Measurements from ENCODE around the gene PLBD1. TPM values are rescaled to one million over a fixed set of nuclear protein-coding genes. Genes with fewer than 3 reads are reported as not detected.
A peak's percentile ranks its signal among the peaks of the same experiment; 100 is the strongest.

PLBD1 gene
- total and polyA plus RNA-seq, 4 experiments from 2014 or later = 0.22 to 1.6 (median 0.57) TPM

GRCh38 chr12:14454098-14454907 is 113.4 kb downstream of the PLBD1 start:
- H3K27ac ChIP-seq (ENCODE audit: low read depth, low read length) = no peak overlapping the region
- H3K27me3 ChIP-seq (ENCODE audit: insufficient read depth, low read length) = no peaks in the 10 kb centered on the region
- H3K27ac Mint-ChIP-seq = peak overlapping the region; percentile 66 to 89 (median 75)
- no peaks in the 10 kb centered on the region for H3K9me3 ChIP-seq (ENCODE audit: control insufficient read depth in 1 of 2, low read length in 2 of 2)
- intact Hi-C loops (cut with micrococcal nuclease) = loop anchor here (1.0 kb wide), 2 partner anchors 198 to 215 kb away; no protein-coding TSS in a partner anchor
- POLR2A ChIA-PET (ENCODE audit: partially characterized antibody) = interaction anchor here (1.0 to 2.5 kb wide), 7 partner anchors 9 to 216 kb away, joined by 3 to 12 read pairs (median 5); partner anchors contain the start of gene ATF7IP
- H3K4me3 ChIP-seq (ENCODE audit: low read length in 2 of 2) = no peak overlapping the region
- no peaks in the 10 kb centered on the region for H3K27me3 Mint-ChIP-seq
- CTCF ChIA-PET (ENCODE audit: partially characterized antibody) = interaction anchor here (0.7 to 5.3 kb wide), 17 partner anchors 9 to 269 kb away, joined by 3 to 44 read pairs (median 4); partner anchors contain the start of gene ATF7IP
- H3K9me3 Mint-ChIP-seq = peaks cover 0 to 5% (median 2%) of the 10 kb centered on the region in 8 donors
- H3K4me3 Mint-ChIP-seq = peak overlapping the region in 5 of 8 donors; percentile 38 to 69 (median 46)
- peaks cover 39% of the 10 kb centered on the region for H3K36me3 ChIP-seq (ENCODE audit: insufficient read depth, low read length)
- H3K4me1 Mint-ChIP-seq = peaks cover 41 to 70% (median 49%) of the 10 kb centered on the region in 4 donors
- H3K4me1 ChIP-seq (ENCODE audit: insufficient read depth, low read length) = peaks cover 39% of the 10 kb centered on the region
- H3K36me3 Mint-ChIP-seq = peaks cover 68 to 78% of the 10 kb centered on the region in 2 donors
- DNase-seq = peak in 4 of 5 donors; percentile 22 to 38 (median 27)

Other genes with a start within 250 kb of the PLBD1 start
- 100 to 1,000 TPM; 209 to 223 TPM for gene ATF7IP, start 202.2 kb downstream of the PLBD1 start, total RNA-seq
- 100 to 1,000 TPM in 1 of 2 donors, 10 to 100 TPM in 1; 87.3 to 103 TPM for gene ATF7IP, start 202.2 kb downstream of the PLBD1 start, polyA plus RNA-seq
- not detected for gene GUCY2C, start 128.7 kb upstream of the PLBD1 start, total RNA-seq
- gene GUCY2C, start 128.7 kb upstream of the PLBD1 start, polyA plus RNA-seq = not detected
- 10 to 100 TPM; 83.7 to 83.8 TPM for gene WBP11, start 235.6 kb upstream of the PLBD1 start, total RNA-seq
- gene WBP11, start 235.6 kb upstream of the PLBD1 start, polyA plus RNA-seq = 10 to 100 TPM; 45.8 to 78.0 TPM
- 1 to 10 TPM; 1.3 to 1.4 TPM for gene C12orf60, start 235.8 kb upstream of the PLBD1 start, total RNA-seq
- 1 to 10 TPM in 1 of 2 donors, under 1 TPM in 1; 0.45 to 2.0 TPM for gene C12orf60, start 235.8 kb upstream of the PLBD1 start, polyA plus RNA-seq
- gene SMCO3, start 246.3 kb upstream of the PLBD1 start, total RNA-seq = not detected
- under 1 TPM; 0.08 to 0.31 TPM for gene SMCO3, start 246.3 kb upstream of the PLBD1 start, polyA plus RNA-seq

All from CD4-positive, alpha-beta memory T cell (primary cell).